Activated naive CD4-positive, alpha-beta T cell treated with anti-CD3 and anti-CD28 coated beads, Interleukin-2, amount 50 U/mL, for 24 hours (primary cell): Measurements from ENCODE around the gene JAKMIP1.
"Not testable (repeated sequence)": the region's sequence is repeated elsewhere in the genome, so short reads cannot be mapped to it uniquely, and the experiment has no call there.

Source experiments
- H3K27ac Mint-ChIP-seq: one replicate; pipeline ENCODE4 v1.8.0; 2021; ENCODE audit warnings: mild to moderate bottlenecking, mixed read lengths
- H3K27me3 Mint-ChIP-seq: one replicate; pipeline ENCODE4 v1.8.0; 2021; ENCODE audit warnings: mixed read lengths
- H3K36me3 Mint-ChIP-seq: one replicate; pipeline ENCODE4 v1.8.0; 2021; ENCODE audit warnings: mixed read lengths
- H3K4me1 Mint-ChIP-seq: one replicate; pipeline ENCODE4 v1.8.0; 2021; ENCODE audit warnings: mixed read lengths
- H3K4me3 Mint-ChIP-seq: one replicate; pipeline ENCODE4 v1.8.0; 2021; ENCODE audit warnings: mild to moderate bottlenecking, mixed read lengths
- H3K9me3 Mint-ChIP-seq: one replicate; pipeline ENCODE4 v1.8.0; 2021; ENCODE audit warnings: mixed read lengths

The JAKMIP1 gene

GRCh38 chr4:6153874-6154273, 46.5 kb downstream of the JAKMIP1 start:
- Mint-ChIP-seq H3K9me3 (no peaks in the 10 kb centered on the region), H3K4me1 (no peaks in the 10 kb centered on the region), H3K36me3 (no peaks in the 10 kb centered on the region), H3K4me3 (no peak overlapping the region), H3K27me3 (no peaks in the 10 kb centered on the region), H3K27ac (no peak overlapping the region)

GRCh38 chr4:6152869-6153705, 47.3 kb downstream of the JAKMIP1 start:
- H3K4me3 Mint-ChIP-seq = no peak overlapping the region
- no peak overlapping the region for H3K27ac Mint-ChIP-seq
- H3K9me3 Mint-ChIP-seq = no peaks in the 10 kb centered on the region
- no peaks in the 10 kb centered on the region for H3K27me3 Mint-ChIP-seq
- H3K36me3 Mint-ChIP-seq = no peaks in the 10 kb centered on the region
- no peaks in the 10 kb centered on the region for H3K4me1 Mint-ChIP-seq

GRCh38 chr4:6150046-6150735, 50.2 kb downstream of the JAKMIP1 start:
- Mint-ChIP-seq H3K9me3 (peaks cover 5% of the 10 kb centered on the region), H3K36me3 (no peaks in the 10 kb centered on the region), H3K27me3 (no peaks in the 10 kb centered on the region), H3K4me3 (no peak overlapping the region), H3K27ac (no peak overlapping the region), H3K4me1 (no peaks in the 10 kb centered on the region)

- no peak overlapping the region for H3K4me3 Mint-ChIP-seq
Measured at GRCh38 chr4:6148506-6149205, 51.7 kb downstream of the JAKMIP1 start.

GRCh38 chr4:6147441-6147840, 52.9 kb downstream of the JAKMIP1 start:
- H3K9me3 Mint-ChIP-seq = peaks cover 5% of the 10 kb centered on the region
- H3K36me3 Mint-ChIP-seq = no peaks in the 10 kb centered on the region
- H3K4me3 Mint-ChIP-seq = no peak overlapping the region
- no peaks in the 10 kb centered on the region for H3K27me3 Mint-ChIP-seq
- H3K4me1 Mint-ChIP-seq = no peaks in the 10 kb centered on the region
- no peak overlapping the region for H3K27ac Mint-ChIP-seq

More at GRCh38 chr4:6148506-6149205, 51.7 kb downstream of the JAKMIP1 start:
- Mint-ChIP-seq H3K36me3 (no peaks in the 10 kb centered on the region), H3K4me1 (no peaks in the 10 kb centered on the region), H3K27me3 (no peaks in the 10 kb centered on the region), H3K27ac (no peak overlapping the region), H3K9me3 (peaks cover 5% of the 10 kb centered on the region)

GRCh38 chr4:6143603-6144181, 56.7 kb downstream of the JAKMIP1 start:
- H3K9me3 Mint-ChIP-seq = peaks cover 5% of the 10 kb centered on the region
- no peak overlapping the region for H3K4me3 Mint-ChIP-seq
- H3K36me3 Mint-ChIP-seq = no peaks in the 10 kb centered on the region
- H3K27me3 Mint-ChIP-seq = no peaks in the 10 kb centered on the region
- no peaks in the 10 kb centered on the region for H3K4me1 Mint-ChIP-seq
- H3K27ac Mint-ChIP-seq = no peak overlapping the region

- H3K4me3 Mint-ChIP-seq = no peak overlapping the region
- H3K27ac Mint-ChIP-seq = no peak overlapping the region
- no peaks in the 10 kb centered on the region for H3K27me3 Mint-ChIP-seq
- no peaks in the 10 kb centered on the region for H3K4me1 Mint-ChIP-seq
- H3K9me3 Mint-ChIP-seq = peaks cover 5% of the 10 kb centered on the region
- H3K36me3 Mint-ChIP-seq = no peaks in the 10 kb centered on the region
Measured at GRCh38 chr4:6142935-6143602, 57.3 kb downstream of the JAKMIP1 start.

- Mint-ChIP-seq H3K4me1 (no peaks in the 10 kb centered on the region), H3K27ac (no peak overlapping the region), H3K36me3 (no peaks in the 10 kb centered on the region), H3K27me3 (no peaks in the 10 kb centered on the region), H3K9me3 (peaks cover 1% of the 10 kb centered on the region), H3K4me3 (no peak overlapping the region)
Measured at GRCh38 chr4:6142511-6142910, 57.8 kb downstream of the JAKMIP1 start.

GRCh38 chr4:6141554-6141953, 58.8 kb downstream of the JAKMIP1 start:
- Mint-ChIP-seq H3K4me3 (no peak overlapping the region), H3K27ac (no peak overlapping the region), H3K36me3 (no peaks in the 10 kb centered on the region), H3K4me1 (no peaks in the 10 kb centered on the region), H3K27me3 (no peaks in the 10 kb centered on the region), H3K9me3 (no peaks in the 10 kb centered on the region)

- H3K27me3 Mint-ChIP-seq, H3K4me1 Mint-ChIP-seq, H3K4me3 Mint-ChIP-seq, H3K9me3 Mint-ChIP-seq, H3K36me3 Mint-ChIP-seq, H3K27ac Mint-ChIP-seq: not testable (repeated sequence)
Measured at GRCh38 chr4:6141021-6141420, 59.3 kb downstream of the JAKMIP1 start.

- Mint-ChIP-seq H3K9me3 (no peaks in the 10 kb centered on the region), H3K4me3 (no peak overlapping the region), H3K27me3 (no peaks in the 10 kb centered on the region), H3K4me1 (no peaks in the 10 kb centered on the region), H3K36me3 (no peaks in the 10 kb centered on the region), H3K27ac (no peak overlapping the region)
Measured at GRCh38 chr4:6137747-6138135, 62.6 kb downstream of the JAKMIP1 start.

- H3K4me1 Mint-ChIP-seq = no peaks in the 10 kb centered on the region
- H3K27ac Mint-ChIP-seq = no peak overlapping the region
- H3K36me3 Mint-ChIP-seq = no peaks in the 10 kb centered on the region
- H3K4me3 Mint-ChIP-seq = no peak overlapping the region
- no peaks in the 10 kb centered on the region for H3K27me3 Mint-ChIP-seq
- no peaks in the 10 kb centered on the region for H3K9me3 Mint-ChIP-seq
Measured at GRCh38 chr4:6137027-6137746, 63.2 kb downstream of the JAKMIP1 start.

- Mint-ChIP-seq H3K4me1 (no peaks in the 10 kb centered on the region), H3K36me3 (no peaks in the 10 kb centered on the region), H3K9me3 (no peaks in the 10 kb centered on the region), H3K27ac (no peak overlapping the region), H3K4me3 (no peak overlapping the region), H3K27me3 (no peaks in the 10 kb centered on the region)
Measured at GRCh38 chr4:6134612-6135220, 65.6 kb downstream of the JAKMIP1 start.

GRCh38 chr4:6132716-6133115, 67.6 kb downstream of the JAKMIP1 start:
- H3K9me3 Mint-ChIP-seq = no peaks in the 10 kb centered on the region
- no peaks in the 10 kb centered on the region for H3K4me1 Mint-ChIP-seq
- H3K27ac Mint-ChIP-seq = no peak overlapping the region
- H3K27me3 Mint-ChIP-seq = peaks cover 2% of the 10 kb centered on the region
- H3K4me3 Mint-ChIP-seq = no peak overlapping the region
- H3K36me3 Mint-ChIP-seq = no peaks in the 10 kb centered on the region
